ENCODE results near the gene RPS10. TPM values are rescaled to one million over a fixed set of nuclear protein-coding genes. Genes with fewer than 3 reads are reported as not detected.

The RPS10 gene
- total RNA-seq, 1 donor from 2014 or later = 2,903 TPM

- ChIA-PET CTCF (interaction anchor here (1.7 to 4.8 kb wide), 3 partner anchors 23 to 143 kb away, joined by 7 to 31 read pairs (median 12); partner anchors contain the start of gene SMIM29), POLR2A (interaction anchor here (0.5 to 3.8 kb wide), 5 partner anchors 23 to 143 kb away, joined by 3 to 24 read pairs (median 4); partner anchors contain the start of genes RPS10 and SMIM29)
- Mint-ChIP-seq H3K27me3 (no peaks in the 10 kb centered on the region), H3K36me3 (ENCODE audit: low read depth) (peaks cover 2% of the 10 kb centered on the region), H3K4me3 (no peak overlapping the region), H3K27ac (no peak overlapping the region), H3K9me3 (no peaks in the 10 kb centered on the region), H3K4me1 (peaks cover 29% of the 10 kb centered on the region)
- no peak for TF ChIP-seq CTCF (IDR thresholded peaks at IDR 0.05)
- intact Hi-C loops (cut with micrococcal nuclease) = loop anchor here (1.0 to 5.0 kb wide), 13 partner anchors 17 to 228 kb away; partner anchors contain the start of genes RPS10 and SMIM29
- ATAC-seq (ENCODE audit: low read depth) = peak; percentile 27
- DNase-seq = no peak
These were observed 33.9 kb downstream of the RPS10 start for GRCh38 chr6:34391786-34392496.

- ATAC-seq (ENCODE audit: low read depth) (no peak), DNase-seq (no peak)
- intact Hi-C loops (cut with micrococcal nuclease) = loop anchor here (2.0 to 5.0 kb wide), 2 partner anchors 17 to 59 kb away; no protein-coding TSS in a partner anchor
- TF ChIP-seq CTCF (IDR thresholded peaks at IDR 0.05) = no peak
- POLR2A ChIA-PET = interaction anchor here (1.1 to 3.8 kb wide), 2 partner anchors 142 to 155 kb away, joined by 6 to 24 read pairs; partner anchors contain the start of genes HMGA1 and SMIM29
- no peaks in the 10 kb centered on the region for H3K9me3 Mint-ChIP-seq
- CTCF ChIA-PET = interaction anchor here (4.8 kb wide), 1 partner anchor 142 kb away, joined by 31 read pairs; the partner anchor contains the start of gene SMIM29
- peaks cover 2% of the 10 kb centered on the region for H3K36me3 Mint-ChIP-seq (ENCODE audit: low read depth)
- peaks cover 34% of the 10 kb centered on the region for H3K4me1 Mint-ChIP-seq
- no peak overlapping the region for H3K4me3 Mint-ChIP-seq
- H3K27ac Mint-ChIP-seq = no peak overlapping the region
- H3K27me3 Mint-ChIP-seq = no peaks in the 10 kb centered on the region
These were observed 34.4 kb downstream of the RPS10 start for GRCh38 chr6:34391473-34391785.

GRCh38 chr6:34390531-34391472 lies 35.1 kb downstream of the RPS10 start:
- intact Hi-C loops (cut with micrococcal nuclease) = loop anchor here (2.0 to 5.0 kb wide), 2 partner anchors 16 to 59 kb away; no protein-coding TSS in a partner anchor
- H3K4me1 Mint-ChIP-seq = peaks cover 39% of the 10 kb centered on the region
- no peaks in the 10 kb centered on the region for H3K27me3 Mint-ChIP-seq
- no peak overlapping the region for H3K4me3 Mint-ChIP-seq
- H3K36me3 Mint-ChIP-seq (ENCODE audit: low read depth) = peaks cover 2% of the 10 kb centered on the region
- no peak for DNase-seq
- H3K27ac Mint-ChIP-seq = no peak overlapping the region
- ChIA-PET POLR2A (interaction anchor here (1.0 to 3.8 kb wide), 3 partner anchors 95 to 154 kb away, joined by 3 to 24 read pairs (median 6); partner anchors contain the start of genes HMGA1 and SMIM29), CTCF (interaction anchor here (4.8 kb wide), 1 partner anchor 141 kb away, joined by 31 read pairs; the partner anchor contains the start of gene SMIM29)
- no peak for TF ChIP-seq CTCF (IDR thresholded peaks at IDR 0.05)
- H3K9me3 Mint-ChIP-seq = no peaks in the 10 kb centered on the region
- no peak for ATAC-seq (ENCODE audit: low read depth)

GRCh38 chr6:34389034-34389433 lies 36.8 kb downstream of the RPS10 start:
- no peak for TF ChIP-seq CTCF (IDR thresholded peaks at IDR 0.05)
- DNase-seq = no peak
- H3K36me3 Mint-ChIP-seq (ENCODE audit: low read depth) = peaks cover 2% of the 10 kb centered on the region
- H3K4me3 Mint-ChIP-seq = no peak overlapping the region
- no peak overlapping the region for H3K27ac Mint-ChIP-seq
- CTCF ChIA-PET = interaction anchor here (4.8 kb wide), 1 partner anchor 140 kb away, joined by 31 read pairs; the partner anchor contains the start of gene SMIM29
- no peaks in the 10 kb centered on the region for H3K27me3 Mint-ChIP-seq
- H3K4me1 Mint-ChIP-seq = peaks cover 51% of the 10 kb centered on the region
- POLR2A ChIA-PET = no interaction called here
- no peak for ATAC-seq (ENCODE audit: low read depth)
- no peaks in the 10 kb centered on the region for H3K9me3 Mint-ChIP-seq
- intact Hi-C loops (cut with micrococcal nuclease) = no loop called here

Measured in activated B cell treated with CpG ODN at 0.5 μM for 24 hours (primary cell).